Endodermal cell (in vitro differentiated cells): ENCODE measurements around the gene NCKIPSD. TPM values are rescaled to one million over a fixed set of nuclear protein-coding genes. Genes with fewer than 3 reads are reported as not detected.
"Not testable (repeated sequence)": the region's sequence is repeated elsewhere in the genome, so short reads cannot be mapped to it uniquely, and the experiment has no call there.

Source experiments
- DNase-seq: peaks from one replicate; pipeline ENCODE4 v3.0.0-alpha.2; 2017
- H3K27ac ChIP-seq: 2 replicates; pipeline ENCODE4 v1.5.1; 2013; ENCODE audit warnings: mild to moderate bottlenecking, low read depth, low read length, moderate library complexity
- H3K27me3 ChIP-seq: 2 replicates; pipeline ENCODE4 v1.6.1; 2013; ENCODE audit warnings: mild to moderate bottlenecking, low read length, moderate library complexity; ENCODE audit not compliant: insufficient read depth, control insufficient read depth, poor library complexity, severe bottlenecking
- H3K36me3 ChIP-seq: 2 replicates; pipeline ENCODE4 v1.7.0; 2013; ENCODE audit warnings: mild to moderate bottlenecking, low read length, moderate library complexity; ENCODE audit not compliant: control insufficient read depth, insufficient read depth
- H3K4me1 ChIP-seq: one replicate; pipeline ENCODE4 v1.7.0; 2013; ENCODE audit warnings: low read length; ENCODE audit not compliant: control insufficient read depth, insufficient read depth
- H3K4me3 ChIP-seq: 2 replicates; pipeline ENCODE4 v1.5.1; 2013; ENCODE audit warnings: mild to moderate bottlenecking, low read length, moderate library complexity
- H3K9ac ChIP-seq: 2 replicates; pipeline ENCODE4 v1.6.1; 2013; ENCODE audit warnings: mild to moderate bottlenecking, low read length, moderate library complexity; ENCODE audit not compliant: poor library complexity, severe bottlenecking; ENCODE audit errors: extremely low read depth
- H3K9me3 ChIP-seq: 2 replicates; pipeline ENCODE4 v1.6.1; 2013; ENCODE audit warnings: mild to moderate bottlenecking, low read length, moderate library complexity; ENCODE audit not compliant: control insufficient read depth
- H3K27ac Mint-ChIP-seq: 2 replicates; pipeline ENCODE4 v1.8.0; 2020; ENCODE audit warnings: mixed read lengths
- H3K27me3 Mint-ChIP-seq: 2 replicates; pipeline ENCODE4 v1.8.0; 2021; ENCODE audit warnings: mild to moderate bottlenecking, mixed read lengths; ENCODE audit not compliant: insufficient read depth
- H3K36me3 Mint-ChIP-seq: 2 replicates; pipeline ENCODE4 v1.8.0; 2020; ENCODE audit warnings: low read depth, mixed read lengths
- H3K4me1 Mint-ChIP-seq: 2 replicates; pipeline ENCODE4 v1.8.0; 2020; ENCODE audit warnings: mixed read lengths
- H3K4me3 Mint-ChIP-seq: 2 replicates; pipeline ENCODE4 v1.8.0; 2020; ENCODE audit warnings: mild to moderate bottlenecking, moderate library complexity, mixed read lengths
- H3K9me3 Mint-ChIP-seq: 2 replicates; pipeline ENCODE4 v1.8.0; 2020; ENCODE audit warnings: mild to moderate bottlenecking, mixed read lengths
- WGBS, 2 experiments: methylation state at CpG; one replicate each; pipeline versions ENCODE4 v1.1.5 to v1.1.7; 2013; ENCODE audit warnings: missing lambda C conversion rate in 2 of 2, mixed read lengths in 1 of 2; ENCODE audit not compliant: insufficient coverage in 1 of 2, insufficient read length in 1 of 2; 5-methylcytosine and 5-hydroxymethylcytosine counted together
- total RNA-seq, 2 donors: library from RNA; stranded (reverse); fragmentation: NEBNext Ultra II Directional in 1 of 2; extraction: Animal tissue kit (Norgen Biotek cat#: 25700) in 1 of 2; gene quantifications; 2 replicates in 1 of 2; 3 replicates in 1 of 2; pipeline ENCODE4 v1.2.1, GENCODE V29; 2021
- TF ChIP-seq, protein P1 (sequence below): fragments of 200-600 bp; sonication (generic); conservative IDR thresholded peaks from 2 replicates; pipeline ENCODE4 v1.5.0; 2021; ENCODE audit warnings: antibody characterized with exemption, mild to moderate bottlenecking

Gene NCKIPSD
- total RNA-seq, 2 donors from 2014 or later = 30.9 to 32.5 TPM

DNA sequence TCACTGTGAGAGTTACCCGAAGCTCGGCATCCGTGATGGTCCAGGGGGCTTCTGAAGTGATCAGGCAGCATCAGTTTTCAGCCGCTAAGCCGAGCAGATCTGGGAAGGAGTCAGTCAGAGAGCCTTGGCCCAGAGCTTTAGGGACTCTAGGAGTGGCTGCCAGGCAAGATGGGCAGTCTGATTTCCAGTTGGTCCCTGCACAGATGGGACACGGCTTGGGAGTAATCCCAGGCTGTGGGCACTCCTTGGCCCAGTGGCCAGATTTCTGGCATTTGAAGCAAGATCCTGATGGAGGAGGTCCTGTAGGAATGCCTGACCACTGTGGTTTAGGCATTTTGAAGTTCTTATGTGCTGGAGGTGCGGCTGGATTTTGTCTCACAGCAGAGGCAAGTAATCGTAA is 41.8 kb upstream of the NCKIPSD start:
- no peak overlapping the region for H3K27ac ChIP-seq
- 94% methylated on average over 7 to 8 of the region's 8 CpGs for WGBS, 2 experiments
- no peak for DNase-seq
- no peak overlapping the region for H3K4me3 Mint-ChIP-seq
- H3K4me1 Mint-ChIP-seq = no peaks in the 10 kb centered on the region
- H3K9ac ChIP-seq = no peak overlapping the region
- no peaks in the 10 kb centered on the region for H3K36me3 ChIP-seq
- peaks cover 4% of the 10 kb centered on the region for H3K9me3 Mint-ChIP-seq
- no peaks in the 10 kb centered on the region for H3K9me3 ChIP-seq
- no peak overlapping the region for H3K4me3 ChIP-seq
- H3K4me1 ChIP-seq = no peaks in the 10 kb centered on the region
- no peaks in the 10 kb centered on the region for H3K36me3 Mint-ChIP-seq
- no peak overlapping the region for H3K27ac Mint-ChIP-seq
- TF ChIP-seq, protein P1, sequence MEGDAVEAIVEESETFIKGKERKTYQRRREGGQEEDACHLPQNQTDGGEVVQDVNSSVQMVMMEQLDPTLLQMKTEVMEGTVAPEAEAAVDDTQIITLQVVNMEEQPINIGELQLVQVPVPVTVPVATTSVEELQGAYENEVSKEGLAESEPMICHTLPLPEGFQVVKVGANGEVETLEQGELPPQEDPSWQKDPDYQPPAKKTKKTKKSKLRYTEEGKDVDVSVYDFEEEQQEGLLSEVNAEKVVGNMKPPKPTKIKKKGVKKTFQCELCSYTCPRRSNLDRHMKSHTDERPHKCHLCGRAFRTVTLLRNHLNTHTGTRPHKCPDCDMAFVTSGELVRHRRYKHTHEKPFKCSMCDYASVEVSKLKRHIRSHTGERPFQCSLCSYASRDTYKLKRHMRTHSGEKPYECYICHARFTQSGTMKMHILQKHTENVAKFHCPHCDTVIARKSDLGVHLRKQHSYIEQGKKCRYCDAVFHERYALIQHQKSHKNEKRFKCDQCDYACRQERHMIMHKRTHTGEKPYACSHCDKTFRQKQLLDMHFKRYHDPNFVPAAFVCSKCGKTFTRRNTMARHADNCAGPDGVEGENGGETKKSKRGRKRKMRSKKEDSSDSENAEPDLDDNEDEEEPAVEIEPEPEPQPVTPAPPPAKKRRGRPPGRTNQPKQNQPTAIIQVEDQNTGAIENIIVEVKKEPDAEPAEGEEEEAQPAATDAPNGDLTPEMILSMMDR = no peak
- H3K27me3 ChIP-seq = no peaks in the 10 kb centered on the region
- peaks cover 14% of the 10 kb centered on the region for H3K27me3 Mint-ChIP-seq

DNA sequence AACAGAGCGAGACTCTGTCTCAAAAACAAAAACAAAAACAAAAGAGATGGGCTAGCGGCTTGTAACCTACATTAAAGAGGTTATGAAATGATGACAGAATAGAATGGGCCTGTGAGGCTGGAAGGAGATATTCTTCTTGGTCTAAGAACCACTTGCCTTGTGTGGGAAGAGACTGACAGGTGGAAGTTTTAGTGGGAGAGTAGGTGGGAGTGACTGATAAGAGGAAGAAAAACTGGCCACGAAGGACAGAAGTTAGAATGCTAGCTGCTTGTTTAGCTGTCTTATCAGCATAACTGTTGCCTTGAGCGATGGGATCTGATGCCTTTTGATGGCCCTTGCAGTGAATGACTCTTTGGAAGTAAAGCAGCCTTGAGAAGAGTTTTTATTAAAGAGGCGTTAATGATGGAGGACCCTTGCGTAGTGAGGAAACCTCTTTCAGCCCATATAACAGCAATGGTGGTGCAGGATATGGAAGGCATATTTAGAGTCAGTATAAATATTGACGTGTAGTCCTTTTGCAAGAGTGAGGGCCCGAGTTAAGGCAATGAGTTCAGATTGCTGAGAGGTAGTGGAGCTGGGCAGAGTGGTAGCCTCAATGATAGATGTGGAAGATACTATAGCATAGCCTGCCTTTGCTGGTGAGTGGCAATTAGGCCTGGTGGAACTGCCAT is 39.6 kb upstream of the NCKIPSD start:
- not testable (repeated sequence) for H3K4me1 Mint-ChIP-seq, H3K27ac Mint-ChIP-seq, H3K36me3 Mint-ChIP-seq, H3K4me1 ChIP-seq, H3K36me3 ChIP-seq, H3K9me3 Mint-ChIP-seq, H3K9ac ChIP-seq, H3K4me3 ChIP-seq, H3K27me3 ChIP-seq, H3K4me3 Mint-ChIP-seq, DNase-seq, H3K9me3 ChIP-seq, H3K27ac ChIP-seq
- peaks cover 14% of the 10 kb centered on the region for H3K27me3 Mint-ChIP-seq
- WGBS, 2 experiments = 92 to 95% methylated on average over 6 to 8 of the region's 8 CpGs

DNA sequence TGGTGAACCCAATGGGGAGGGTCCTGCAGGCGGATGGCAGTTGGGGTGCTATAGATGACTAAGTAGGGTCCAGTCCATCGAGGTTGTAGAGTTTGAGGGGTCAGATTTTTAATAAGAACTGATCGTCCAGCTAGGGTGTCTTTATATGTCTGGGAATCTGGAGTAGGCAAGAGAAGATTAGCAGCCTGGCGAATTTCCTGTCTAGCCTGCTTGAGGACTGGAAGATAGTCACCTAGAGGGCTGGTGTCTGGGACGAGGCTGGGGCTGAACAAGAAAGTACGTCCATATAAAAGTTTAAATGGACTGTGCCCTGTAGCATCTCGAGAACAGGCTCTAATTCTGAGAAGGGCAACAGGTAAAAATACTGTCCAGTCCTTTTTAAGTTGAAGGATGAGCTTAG is 38.0 kb upstream of the NCKIPSD start:
- Histone ChIP-seq H3K4me1 (no peaks in the 10 kb centered on the region), H3K9ac (no peak overlapping the region), H3K27ac (no peak overlapping the region), H3K9me3 (no peaks in the 10 kb centered on the region), H3K27me3 (no peaks in the 10 kb centered on the region), H3K4me3 (no peak overlapping the region), H3K36me3 (no peaks in the 10 kb centered on the region)
- TF ChIP-seq, protein P1 = no peak
- Mint-ChIP-seq H3K27ac (no peak overlapping the region), H3K9me3 (peaks cover 4% of the 10 kb centered on the region), H3K27me3 (peaks cover 15% of the 10 kb centered on the region), H3K4me3 (no peak overlapping the region), H3K4me1 (no peaks in the 10 kb centered on the region), H3K36me3 (no peaks in the 10 kb centered on the region)
- DNase-seq = no peak
- 86 to 87% methylated on average over 6 to 7 of the region's 7 CpGs for WGBS, 2 experiments

DNA sequence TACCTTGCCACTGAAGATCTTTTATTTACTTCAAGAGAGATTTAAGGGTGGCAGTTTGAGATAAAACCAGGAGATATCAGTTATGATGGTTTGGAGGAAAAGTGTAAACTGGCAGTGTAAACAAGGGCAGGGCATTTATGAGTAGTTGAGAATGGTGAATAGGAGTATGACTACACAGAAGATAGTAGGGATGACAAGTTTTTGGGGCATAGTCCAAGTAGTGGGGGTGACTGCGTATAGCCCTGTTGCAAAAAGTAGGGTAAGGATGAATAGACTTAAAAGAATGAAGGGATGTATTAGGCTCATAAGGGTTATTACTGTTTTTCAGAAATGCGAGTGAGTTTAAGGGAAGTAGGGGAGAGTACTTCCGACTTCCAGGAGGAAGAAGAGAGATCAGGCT is 37.6 kb upstream of the NCKIPSD start:
- not testable (repeated sequence) for H3K27me3 ChIP-seq, H3K4me1 Mint-ChIP-seq, H3K27ac ChIP-seq, DNase-seq, H3K4me1 ChIP-seq, H3K9me3 Mint-ChIP-seq, H3K4me3 Mint-ChIP-seq, H3K27ac Mint-ChIP-seq, H3K36me3 ChIP-seq, H3K36me3 Mint-ChIP-seq, H3K9ac ChIP-seq, H3K9me3 ChIP-seq, H3K4me3 ChIP-seq
- WGBS, 2 experiments = 90 to 92% methylated on average over 2 to 3 of the region's 3 CpGs
- H3K27me3 Mint-ChIP-seq = peaks cover 16% of the 10 kb centered on the region
